Measurements from ENCODE around the gene PROX1.

The PROX1 gene

DNA sequence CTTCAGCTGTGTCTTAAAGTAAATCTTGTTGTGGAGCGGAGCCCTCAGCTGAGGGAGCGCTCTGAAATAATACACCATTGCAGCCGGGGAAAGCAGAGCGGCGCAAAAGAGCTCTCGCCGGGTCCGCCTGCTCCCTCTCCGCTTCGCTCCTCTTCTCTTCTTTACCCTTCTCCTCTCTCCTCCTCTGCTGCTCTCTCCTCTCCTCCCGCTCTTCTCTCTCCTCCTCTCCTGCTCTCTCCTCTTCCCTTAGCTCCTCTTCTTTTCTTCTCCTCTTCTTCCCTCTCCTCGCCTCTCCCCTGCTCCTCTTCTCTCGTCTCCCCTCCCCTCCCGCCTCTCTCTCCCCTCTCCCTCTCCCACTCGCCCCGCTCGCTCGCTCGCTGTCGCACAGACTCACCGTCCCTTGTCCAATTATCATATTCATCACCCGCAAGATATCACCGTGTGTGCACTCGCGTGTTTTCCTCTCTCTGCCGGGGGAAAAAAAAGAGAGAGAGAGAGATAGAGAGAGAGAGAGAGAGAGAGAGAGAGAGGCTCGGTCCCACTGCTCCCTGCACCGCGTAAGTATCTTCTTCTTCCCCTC, at the start of gene PROX1:
Gene PROX1, plus strand, starts transcription at position 47 of the 580 bp plus-strand sequence. CDS start 8,563 bp downstream, outside the sequence.
- no peak for DNase-seq (ENCODE audit: low read depth)

- no peak for DNase-seq (ENCODE audit: low read depth)
Observed at GRCh38 chr1:213938776-213939175, 49.0 kb upstream of the PROX1 start.

DNA sequence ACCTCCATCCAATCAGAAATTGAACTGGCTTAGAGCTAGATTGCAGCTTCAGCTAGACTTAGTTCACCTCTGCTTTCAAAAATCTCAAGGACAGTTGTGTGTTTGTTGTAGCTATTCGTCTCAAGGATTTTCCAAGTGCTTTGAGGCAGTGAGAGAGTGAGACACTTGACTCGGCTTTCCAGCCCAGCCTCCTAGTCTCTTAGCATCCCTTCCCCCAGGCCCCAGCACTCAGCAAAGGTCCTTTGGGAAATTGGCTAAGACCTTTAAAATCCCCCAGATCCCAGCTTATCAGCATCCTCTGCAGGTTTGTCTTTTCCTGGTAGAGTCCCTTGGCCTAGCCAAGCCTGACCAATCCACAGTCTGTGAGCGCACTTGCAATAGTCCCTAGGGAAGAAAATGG, 47.9 kb upstream of the PROX1 start:
- DNase-seq (ENCODE audit: low read depth): no peak

- DNase-seq (ENCODE audit: low read depth): no peak
Observed at GRCh38 chr1:213940947-213941346, 46.8 kb upstream of the PROX1 start.

- no peak for DNase-seq (ENCODE audit: low read depth)
Observed at GRCh38 chr1:213942061-213942460, 45.7 kb upstream of the PROX1 start.

DNA sequence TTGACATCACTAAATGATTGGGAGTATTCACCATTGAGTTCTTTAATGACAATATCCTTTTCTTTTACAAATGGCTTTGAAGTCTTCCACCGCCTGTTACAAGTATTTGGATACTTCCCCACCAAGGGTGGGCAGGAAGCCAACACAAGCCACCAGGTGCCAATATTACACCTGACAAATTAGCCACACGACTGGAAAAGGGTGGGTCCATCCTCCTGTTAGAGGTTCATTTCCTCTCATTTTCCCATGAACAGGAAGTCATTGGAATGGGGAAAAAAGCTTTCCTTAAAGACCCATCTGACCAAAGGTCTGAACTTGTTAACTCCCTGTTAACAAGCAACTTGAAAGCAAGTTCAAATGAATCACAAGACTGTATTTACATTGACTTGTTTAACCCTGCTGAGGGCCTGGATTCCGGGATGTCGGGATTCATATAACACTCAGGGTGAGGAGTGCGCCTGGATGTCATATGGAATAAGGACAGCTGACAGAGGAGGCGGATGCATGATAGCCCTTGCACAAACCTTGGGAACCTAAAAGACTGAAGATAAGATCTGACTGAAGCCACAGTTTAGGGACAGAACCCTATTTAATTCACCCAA, 40.5 kb upstream of the PROX1 start:
- DNase-seq (ENCODE audit: low read depth): no peak

DNA sequence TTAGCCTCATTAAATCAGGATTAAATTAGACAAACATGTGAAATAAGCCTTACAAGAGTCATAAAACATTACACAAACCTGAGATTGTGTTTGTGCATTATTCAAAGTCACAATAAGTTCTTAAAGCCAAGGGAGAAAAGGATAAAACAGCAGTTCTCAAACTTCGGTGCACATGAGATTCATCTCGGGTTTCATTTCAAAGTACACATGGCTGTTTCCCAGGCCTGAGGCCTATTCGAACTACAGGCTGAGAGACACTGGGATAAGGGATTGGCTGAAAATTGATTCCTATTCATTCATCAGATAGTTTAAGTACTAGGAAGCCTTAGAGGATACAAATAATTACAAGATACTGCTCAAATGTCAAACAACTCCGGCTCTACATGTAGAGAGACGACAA, 35.9 kb upstream of the PROX1 start:
- DNase-seq (ENCODE audit: low read depth): no peak

DNA sequence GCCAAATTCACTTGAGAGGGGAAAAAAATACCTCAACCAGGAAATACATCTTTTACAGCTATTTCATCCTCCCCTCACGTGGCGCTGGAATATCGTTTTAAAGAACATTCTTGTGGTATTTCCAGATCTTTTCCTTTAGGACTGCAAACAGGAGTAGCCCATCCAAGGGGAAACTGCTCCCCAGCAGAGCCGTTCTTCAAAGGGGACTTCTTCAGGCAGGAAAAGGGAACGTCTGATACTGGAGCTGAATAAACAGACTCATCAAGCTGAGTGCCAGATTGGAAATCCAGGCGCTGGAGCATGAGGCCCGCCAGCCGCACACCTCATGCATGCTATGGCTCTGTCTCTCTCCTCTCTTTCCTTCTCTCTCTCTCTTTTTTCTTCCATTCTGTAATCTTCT, 34.0 kb upstream of the PROX1 start:
- DNase-seq (ENCODE audit: low read depth): no peak

DNA sequence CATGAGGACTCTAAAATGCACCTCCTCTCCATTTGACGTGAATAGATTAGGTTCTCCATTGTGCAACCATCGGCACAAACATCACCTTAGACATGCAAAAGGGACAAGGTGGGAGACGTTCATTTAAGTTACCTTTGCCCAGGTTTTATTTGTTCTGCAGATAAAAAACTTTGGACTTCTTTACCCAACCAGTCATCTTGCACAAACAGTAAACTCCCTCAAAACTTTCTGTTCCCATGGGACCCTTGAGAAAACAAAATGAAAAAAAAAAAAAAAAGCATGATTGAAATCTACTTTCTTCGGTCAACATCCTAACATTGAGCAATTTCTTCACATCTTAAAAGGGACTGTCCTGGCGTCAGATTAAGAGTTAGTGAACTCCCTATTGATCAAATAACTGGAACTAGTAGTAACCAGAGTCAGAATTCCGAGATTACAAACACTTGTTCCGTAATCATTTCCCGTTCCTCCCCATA, 31.4 kb upstream of the PROX1 start:
- no peak for DNase-seq (ENCODE audit: low read depth)

GRCh38 chr1:213958346-213958745, 29.4 kb upstream of the PROX1 start:
- DNase-seq (ENCODE audit: low read depth): no peak

GRCh38 chr1:213960963-213961362, 26.8 kb upstream of the PROX1 start:
- DNase-seq (ENCODE audit: low read depth): no peak

GRCh38 chr1:213962508-213962907, 25.3 kb upstream of the PROX1 start:
- no peak for DNase-seq (ENCODE audit: low read depth)

GRCh38 chr1:213966122-213966521, 21.7 kb upstream of the PROX1 start:
- DNase-seq (ENCODE audit: low read depth): no peak

- DNase-seq (ENCODE audit: low read depth): no peak
Observed at GRCh38 chr1:213968146-213968825, 19.5 kb upstream of the PROX1 start.

- no peak for DNase-seq (ENCODE audit: low read depth)
Observed at GRCh38 chr1:213969958-213970555, 17.7 kb upstream of the PROX1 start.

DNA sequence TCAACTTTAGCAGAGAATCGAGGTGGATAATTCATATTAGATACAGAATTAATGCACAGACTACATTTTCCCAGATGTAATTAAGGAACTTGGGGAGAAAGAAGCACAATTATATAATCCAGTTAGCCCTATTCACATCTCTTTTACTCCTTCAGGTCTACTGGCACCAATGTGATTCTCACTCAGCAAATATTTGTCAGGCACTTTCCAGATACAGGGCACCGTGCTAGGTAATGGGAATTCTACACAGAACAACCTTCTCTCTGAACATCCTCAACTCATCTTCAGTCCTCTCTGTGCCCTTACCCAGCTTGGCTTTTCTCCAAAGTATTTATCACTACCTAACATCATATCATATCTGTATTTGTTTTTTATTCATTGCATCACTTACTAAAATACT, 15.6 kb upstream of the PROX1 start:
- no peak for DNase-seq (ENCODE audit: low read depth)

DNA sequence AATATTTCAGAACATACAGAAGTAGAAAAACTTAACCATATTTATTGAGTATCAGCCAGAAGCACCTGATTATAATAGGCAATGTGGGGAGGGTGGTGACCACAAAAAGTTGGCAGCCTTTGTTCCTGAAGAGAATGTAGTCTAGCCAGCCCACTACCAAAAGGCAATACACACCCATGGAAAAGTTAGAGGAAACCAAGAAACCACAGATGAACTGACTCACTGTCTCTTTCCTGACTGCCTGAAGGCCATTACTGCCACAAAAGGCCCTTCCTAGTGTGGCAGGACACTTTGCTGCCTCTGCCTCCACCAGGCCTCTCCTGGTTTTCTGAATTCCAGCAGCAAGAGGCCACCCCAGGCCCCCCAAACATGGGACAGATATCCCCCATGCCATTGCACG, 14.6 kb upstream of the PROX1 start:
- DNase-seq (ENCODE audit: low read depth): peak; percentile 5

- no peak for DNase-seq (ENCODE audit: low read depth)
Observed at GRCh38 chr1:213976665-213977485, 10.9 kb upstream of the PROX1 start.

- no peak for DNase-seq (ENCODE audit: low read depth)
Observed at GRCh38 chr1:213977486-213977842, 10.3 kb upstream of the PROX1 start.

DNA sequence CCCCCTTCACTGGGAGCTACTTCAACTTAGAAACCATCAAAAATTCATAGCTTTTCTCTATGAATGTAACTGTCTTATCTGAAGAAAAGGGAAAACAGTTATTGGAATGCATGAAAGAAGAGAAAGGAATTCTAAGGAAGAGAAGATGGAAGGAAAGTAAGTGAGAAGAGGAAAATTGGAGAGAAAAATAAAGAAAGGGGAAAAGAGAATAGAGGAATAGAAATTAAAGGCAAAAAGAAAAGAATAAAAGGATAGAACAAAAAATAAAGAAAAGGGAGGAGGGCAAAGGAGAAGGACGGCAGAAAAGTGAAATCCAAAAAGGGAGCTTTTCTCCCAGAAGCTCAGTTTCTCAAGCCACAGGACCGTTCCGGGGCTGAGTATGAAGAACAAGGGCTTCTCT, 9.9 kb upstream of the PROX1 start:
- DNase-seq (ENCODE audit: low read depth): no peak

- DNase-seq (ENCODE audit: low read depth): no peak
Observed at GRCh38 chr1:213979751-213980586, 7.8 kb upstream of the PROX1 start.
